Measurements from ENCODE around the gene NR2C2. TPM values are rescaled to one million over a fixed set of nuclear protein-coding genes. Genes with fewer than 3 reads are reported as not detected.
"Not testable (repeated sequence)": the region's sequence is repeated elsewhere in the genome, so short reads cannot be mapped to it uniquely, and the experiment has no call there.

NR2C2 gene
- total RNA-seq = 10 to 100 TPM; 22.3 to 29.2 TPM

DNA sequence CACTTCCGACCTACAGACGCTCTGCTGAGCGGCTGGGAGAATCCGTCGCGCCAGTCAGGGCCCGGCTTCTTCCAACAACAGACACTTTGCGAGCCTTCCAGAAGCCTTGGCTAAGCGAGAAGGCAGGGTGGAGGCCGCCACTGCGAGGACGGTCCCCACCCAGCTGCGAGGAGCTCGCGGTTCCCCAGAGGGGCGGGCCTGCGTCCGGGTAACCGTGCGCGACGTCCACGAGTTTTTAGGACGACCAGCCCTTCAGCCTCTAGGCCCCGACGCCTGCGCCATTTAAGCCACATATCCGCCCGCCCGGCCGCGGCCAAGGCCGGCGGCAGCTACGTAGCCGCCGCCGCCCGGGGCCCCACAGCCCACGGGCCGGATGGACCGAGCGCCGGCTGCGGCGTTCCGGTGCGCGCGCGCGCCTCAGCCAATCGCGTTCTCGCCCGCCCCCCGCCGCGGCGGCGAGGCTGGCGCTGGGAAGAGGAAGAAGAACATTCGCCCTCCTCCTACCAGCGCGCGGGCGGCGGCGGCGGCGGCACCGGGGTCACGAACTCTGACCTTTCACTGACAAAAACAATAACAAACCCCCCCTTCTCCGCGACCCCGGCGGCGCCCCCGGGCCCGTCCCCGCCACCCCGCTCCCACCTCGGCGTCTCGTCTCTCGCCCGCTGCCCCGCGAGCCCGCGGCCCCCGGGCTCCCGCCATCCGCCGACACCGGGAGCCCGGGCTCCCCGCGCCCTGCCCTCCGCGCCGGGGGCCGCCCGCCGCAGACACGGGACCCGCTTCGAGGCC is at the start of gene NR2C2:
TSS of gene NR2C2 (plus strand) at position 484 of the 786 bp plus-strand sequence. CDS start 56,332 bp downstream, outside the sequence.
- peak within 1 kb of the TSS; percentile 93 to 99 for H3K27ac ChIP-seq
- H3K4me1 ChIP-seq = peaks cover 0 to 28% of the 10 kb centered on the region in 2 donors
- peaks cover 12% of the 10 kb centered on the region for H3K36me3 ChIP-seq
- no peaks in the 10 kb centered on the region for H3K9me3 ChIP-seq
- TF ChIP-seq, protein P1, sequence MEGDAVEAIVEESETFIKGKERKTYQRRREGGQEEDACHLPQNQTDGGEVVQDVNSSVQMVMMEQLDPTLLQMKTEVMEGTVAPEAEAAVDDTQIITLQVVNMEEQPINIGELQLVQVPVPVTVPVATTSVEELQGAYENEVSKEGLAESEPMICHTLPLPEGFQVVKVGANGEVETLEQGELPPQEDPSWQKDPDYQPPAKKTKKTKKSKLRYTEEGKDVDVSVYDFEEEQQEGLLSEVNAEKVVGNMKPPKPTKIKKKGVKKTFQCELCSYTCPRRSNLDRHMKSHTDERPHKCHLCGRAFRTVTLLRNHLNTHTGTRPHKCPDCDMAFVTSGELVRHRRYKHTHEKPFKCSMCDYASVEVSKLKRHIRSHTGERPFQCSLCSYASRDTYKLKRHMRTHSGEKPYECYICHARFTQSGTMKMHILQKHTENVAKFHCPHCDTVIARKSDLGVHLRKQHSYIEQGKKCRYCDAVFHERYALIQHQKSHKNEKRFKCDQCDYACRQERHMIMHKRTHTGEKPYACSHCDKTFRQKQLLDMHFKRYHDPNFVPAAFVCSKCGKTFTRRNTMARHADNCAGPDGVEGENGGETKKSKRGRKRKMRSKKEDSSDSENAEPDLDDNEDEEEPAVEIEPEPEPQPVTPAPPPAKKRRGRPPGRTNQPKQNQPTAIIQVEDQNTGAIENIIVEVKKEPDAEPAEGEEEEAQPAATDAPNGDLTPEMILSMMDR (IDR thresholded peaks at IDR 0.05) = no peak
- no peaks in the 10 kb centered on the region for H3K27me3 ChIP-seq
- DNase-seq (ENCODE audit: low spot score) = peak; percentile 83
- H3K4me3 ChIP-seq = peak within 1 kb of the TSS; percentile 65 to 84

DNA sequence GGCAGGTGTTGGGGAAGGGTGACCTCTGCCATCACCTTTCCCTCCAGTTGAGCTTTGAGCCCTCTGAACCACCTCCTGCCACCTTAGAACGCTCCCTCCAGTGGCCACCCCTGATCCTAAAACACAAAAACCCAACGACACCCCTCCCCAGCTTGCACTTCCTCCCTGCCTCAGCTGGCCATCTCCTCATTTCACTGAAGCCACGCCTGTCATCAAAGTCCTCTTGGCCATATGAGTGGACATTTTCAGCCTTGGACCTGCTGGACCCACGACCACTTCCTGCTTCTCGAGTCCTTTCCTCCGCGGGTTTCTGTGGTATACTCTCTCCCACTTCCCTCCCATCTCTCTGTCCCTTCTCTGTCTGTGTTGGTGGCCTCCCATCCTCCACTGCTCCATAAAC is 48.5 kb upstream of the NR2C2 start:
- H3K27me3 ChIP-seq = no peaks in the 10 kb centered on the region
- no peak for DNase-seq (ENCODE audit: low spot score)
- peaks cover 0 to 10% of the 10 kb centered on the region in 2 donors for H3K4me1 ChIP-seq
- no peak overlapping the region for H3K4me3 ChIP-seq
- no peak overlapping the region for H3K27ac ChIP-seq
- H3K36me3 ChIP-seq = peaks cover 28% of the 10 kb centered on the region
- no peaks in the 10 kb centered on the region for H3K9me3 ChIP-seq
- TF ChIP-seq, protein P1 (IDR thresholded peaks at IDR 0.05) = no peak

DNA sequence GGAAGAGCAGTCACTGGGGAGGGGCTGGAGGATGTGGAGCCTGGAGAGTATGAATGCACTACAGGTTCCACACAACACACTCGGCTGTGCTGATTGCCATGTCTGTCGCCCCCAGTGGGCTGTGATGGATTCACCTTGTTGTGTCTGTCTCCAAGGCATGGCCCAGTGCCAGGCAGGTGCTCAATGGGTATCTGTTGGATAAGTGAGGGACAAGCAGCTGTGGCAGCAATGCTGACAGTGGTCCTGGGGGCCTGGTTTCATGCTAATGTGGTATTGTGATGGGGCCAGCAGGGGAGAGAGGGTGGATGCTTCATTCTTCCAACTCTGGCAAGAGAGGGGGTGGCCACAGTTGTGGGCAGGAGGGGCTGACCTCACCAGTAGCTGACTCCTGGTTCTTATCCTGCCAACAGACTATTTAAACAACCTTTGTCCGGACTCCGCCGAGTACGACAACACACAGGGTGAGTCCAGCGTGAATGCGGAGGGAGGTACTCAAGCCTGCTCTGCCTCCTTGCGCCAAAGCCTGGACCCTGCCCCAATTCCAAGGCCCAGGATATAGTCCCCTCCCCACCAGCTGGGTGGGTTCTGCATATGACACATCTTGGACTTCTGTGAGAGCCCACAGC is 47.3 kb upstream of the NR2C2 start:
- TF ChIP-seq, protein P1 (IDR thresholded peaks at IDR 0.05) = no peak
- Histone ChIP-seq H3K9me3 (no peaks in the 10 kb centered on the region), H3K4me1 (peaks cover 0 to 10% of the 10 kb centered on the region in 2 donors), H3K4me3 (no peak overlapping the region), H3K36me3 (peaks cover 31% of the 10 kb centered on the region), H3K27me3 (no peaks in the 10 kb centered on the region), H3K27ac (no peak overlapping the region)
- no peak for DNase-seq (ENCODE audit: low spot score)

DNA sequence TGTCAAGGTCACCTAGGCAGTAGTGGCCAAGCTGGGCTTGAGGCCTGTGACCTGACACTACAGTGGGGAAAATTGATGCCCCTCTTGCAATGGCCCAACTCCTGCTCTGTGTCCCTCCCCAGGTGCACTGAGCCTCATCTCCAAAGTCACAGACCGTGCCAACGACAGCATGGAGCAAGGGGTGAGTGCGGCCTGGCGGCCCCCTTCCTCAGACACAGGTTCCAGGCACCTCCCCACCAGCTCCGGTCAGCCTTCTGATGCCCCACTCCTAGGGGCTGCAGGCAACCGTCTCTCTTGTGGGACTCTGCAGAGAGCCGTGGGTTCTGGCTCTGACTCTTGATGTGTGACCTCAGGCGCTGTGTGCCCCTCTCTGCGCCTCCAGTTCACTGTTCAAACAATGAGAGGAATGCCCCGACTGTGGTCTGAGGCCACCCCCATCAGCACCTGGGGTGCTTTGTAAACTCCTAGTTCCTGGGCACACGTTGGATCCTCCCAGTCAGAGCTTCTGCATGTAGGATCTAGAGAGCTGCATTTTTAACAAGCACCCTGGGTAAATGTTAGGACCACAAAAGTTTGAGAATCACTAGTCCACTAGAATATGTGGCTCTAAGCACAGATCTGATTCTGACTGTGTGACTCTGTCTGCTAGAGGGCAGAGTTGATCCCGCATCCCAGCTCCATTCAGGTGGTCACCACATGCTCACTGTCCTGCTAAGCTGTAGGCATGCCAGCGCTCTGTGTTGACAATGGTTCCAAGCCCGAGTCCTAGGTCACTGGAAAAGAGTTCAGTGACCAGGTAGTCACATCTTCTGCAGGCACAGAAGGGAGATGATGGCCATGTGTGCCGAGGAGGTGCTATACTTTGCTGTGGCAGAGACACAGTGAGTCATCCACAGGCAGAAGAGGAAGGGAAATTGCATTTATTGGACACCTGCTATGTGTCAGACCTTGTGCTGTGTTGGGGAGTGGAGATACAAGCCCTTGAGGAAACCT is 46.2 kb upstream of the NR2C2 start:
- Histone ChIP-seq H3K27me3 (no peaks in the 10 kb centered on the region), H3K36me3 (peaks cover 33% of the 10 kb centered on the region), H3K27ac (no peak overlapping the region), H3K4me3 (no peak overlapping the region), H3K4me1 (peaks cover 0 to 10% of the 10 kb centered on the region in 2 donors), H3K9me3 (no peaks in the 10 kb centered on the region)
- no peak for DNase-seq (ENCODE audit: low spot score)
- TF ChIP-seq, protein P1 (IDR thresholded peaks at IDR 0.05) = no peak

DNA sequence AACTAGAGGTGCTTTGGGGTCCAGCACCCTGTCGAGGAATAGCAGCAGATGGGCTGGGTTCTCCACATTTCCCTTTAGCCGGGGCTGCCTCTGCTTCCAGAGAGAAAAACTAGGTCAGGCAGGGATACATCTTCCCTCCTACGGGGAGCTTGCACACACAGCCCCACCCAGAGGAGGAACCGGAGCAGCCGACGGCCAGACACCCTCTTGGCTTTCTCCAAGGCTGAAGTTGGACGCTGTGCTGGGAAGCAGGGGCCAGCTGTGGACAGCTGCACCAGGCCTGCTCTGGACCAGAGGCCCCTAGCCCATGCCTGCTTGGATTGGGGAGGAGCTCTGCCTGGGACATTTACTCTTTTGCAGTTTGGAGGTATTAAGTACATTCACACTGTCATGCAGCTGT is 44.7 kb upstream of the NR2C2 start:
- peak overlapping the region; percentile 6 to 26 for H3K27ac ChIP-seq
- TF ChIP-seq, protein P1 (IDR thresholded peaks at IDR 0.05) = peak in 1 of 2 donors; percentile 17
- H3K36me3 ChIP-seq = peaks cover 29% of the 10 kb centered on the region
- H3K4me3 ChIP-seq = no peak overlapping the region
- no peaks in the 10 kb centered on the region for H3K9me3 ChIP-seq
- DNase-seq (ENCODE audit: low spot score) = peak; percentile 78
- H3K27me3 ChIP-seq = no peaks in the 10 kb centered on the region
- H3K4me1 ChIP-seq = peaks cover 0 to 16% of the 10 kb centered on the region in 2 donors

DNA sequence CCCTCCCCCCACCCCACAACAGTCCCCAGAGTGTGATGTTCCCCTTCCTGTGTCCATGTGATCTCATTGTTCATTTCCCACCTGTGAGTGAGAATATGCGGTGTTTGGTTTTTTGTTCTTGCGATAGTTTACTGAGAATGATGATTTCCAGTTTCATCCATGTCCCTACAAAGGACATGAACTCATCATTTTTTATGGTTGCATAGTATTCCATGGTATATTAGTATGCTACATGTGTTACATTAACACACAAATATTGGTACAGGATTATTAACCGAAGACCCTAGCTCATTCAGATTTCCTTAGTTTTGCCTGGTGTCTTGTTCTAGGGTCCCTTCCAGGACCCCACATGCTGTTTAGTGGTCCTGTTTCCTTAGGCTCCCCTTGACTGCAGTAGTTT is 43.9 kb upstream of the NR2C2 start:
- H3K27me3 ChIP-seq; H3K4me3 ChIP-seq; DNase-seq (ENCODE audit: low spot score); H3K27ac ChIP-seq; H3K9me3 ChIP-seq: not testable (repeated sequence)
- Histone ChIP-seq H3K4me1 (peaks cover 0 to 20% of the 10 kb centered on the region in 2 donors), H3K36me3 (peaks cover 24% of the 10 kb centered on the region)
